ENCODE measurements around the gene PARVA.
A peak's percentile ranks its signal among the peaks of the same experiment; 100 is the strongest.

PARVA gene

GRCh38 chr11:12460466-12460865, 83.1 kb downstream of the PARVA start:
- TF ChIP-seq CTCF (IDR thresholded peaks at IDR 0.05; ENCODE audit: low read depth, low read length, missing control alignments) = no peak
- peak overlapping the region; percentile 33 for H3K27ac ChIP-seq
- in situ Hi-C loops (cut with HindIII; ENCODE audit: low pct_ligation_motif_present, low sequenced_read_pairs) = no loop called here
- no peaks in the 10 kb centered on the region for H3K27me3 ChIP-seq (replicated peaks)
- H3K36me3 ChIP-seq (replicated peaks) = peaks cover 2% of the 10 kb centered on the region
- DNase-seq = peak; percentile 50
- H3K4me3 ChIP-seq (ENCODE audit: low read depth, low read length) = no peak overlapping the region

- Histone ChIP-seq H3K27me3 (replicated peaks) (no peaks in the 10 kb centered on the region), H3K4me3 (ENCODE audit: low read depth, low read length) (no peak overlapping the region), H3K27ac (no peak overlapping the region), H3K36me3 (replicated peaks) (peaks cover 2% of the 10 kb centered on the region)
- no peak for TF ChIP-seq CTCF (IDR thresholded peaks at IDR 0.05; ENCODE audit: low read depth, low read length, missing control alignments)
- DNase-seq = no peak
- in situ Hi-C loops (cut with HindIII; ENCODE audit: low pct_ligation_motif_present, low sequenced_read_pairs) = no loop called here
Observed at GRCh38 chr11:12461516-12461915, 84.1 kb downstream of the PARVA start.

- no peak for DNase-seq
- H3K36me3 ChIP-seq (replicated peaks) = peaks cover 2% of the 10 kb centered on the region
- H3K4me3 ChIP-seq (ENCODE audit: low read depth, low read length) = no peak overlapping the region
- in situ Hi-C loops (cut with HindIII; ENCODE audit: low pct_ligation_motif_present, low sequenced_read_pairs) = no loop called here
- no peaks in the 10 kb centered on the region for H3K27me3 ChIP-seq (replicated peaks)
- TF ChIP-seq CTCF (IDR thresholded peaks at IDR 0.05; ENCODE audit: low read depth, low read length, missing control alignments) = no peak
- no peak overlapping the region for H3K27ac ChIP-seq
Observed at GRCh38 chr11:12464303-12464702, 86.9 kb downstream of the PARVA start.

GRCh38 chr11:12465332-12465731, 88.0 kb downstream of the PARVA start:
- H3K36me3 ChIP-seq (replicated peaks) = peaks cover 2% of the 10 kb centered on the region
- DNase-seq = no peak
- TF ChIP-seq CTCF (IDR thresholded peaks at IDR 0.05; ENCODE audit: low read depth, low read length, missing control alignments) = no peak
- in situ Hi-C loops (cut with HindIII; ENCODE audit: low pct_ligation_motif_present, low sequenced_read_pairs) = no loop called here
- no peaks in the 10 kb centered on the region for H3K27me3 ChIP-seq (replicated peaks)
- no peak overlapping the region for H3K4me3 ChIP-seq (ENCODE audit: low read depth, low read length)
- H3K27ac ChIP-seq = no peak overlapping the region

GRCh38 chr11:12467610-12468009, 90.2 kb downstream of the PARVA start:
- Histone ChIP-seq H3K4me3 (ENCODE audit: low read depth, low read length) (no peak overlapping the region), H3K36me3 (replicated peaks) (peaks cover 2% of the 10 kb centered on the region), H3K27me3 (replicated peaks) (no peaks in the 10 kb centered on the region), H3K27ac (no peak overlapping the region)
- TF ChIP-seq CTCF (IDR thresholded peaks at IDR 0.05; ENCODE audit: low read depth, low read length, missing control alignments) = no peak
- in situ Hi-C loops (cut with HindIII; ENCODE audit: low pct_ligation_motif_present, low sequenced_read_pairs) = no loop called here
- DNase-seq = no peak

- TF ChIP-seq CTCF (IDR thresholded peaks at IDR 0.05; ENCODE audit: low read depth, low read length, missing control alignments) = no peak
- Histone ChIP-seq H3K4me3 (ENCODE audit: low read depth, low read length) (no peak overlapping the region), H3K27me3 (replicated peaks) (no peaks in the 10 kb centered on the region), H3K36me3 (replicated peaks) (peaks cover 7% of the 10 kb centered on the region), H3K27ac (no peak overlapping the region)
- in situ Hi-C loops (cut with HindIII; ENCODE audit: low pct_ligation_motif_present, low sequenced_read_pairs) = no loop called here
- no peak for DNase-seq
Observed at GRCh38 chr11:12469451-12469850, 92.1 kb downstream of the PARVA start.

Measured in brain microvascular endothelial cell (primary cell).